GM12878 (cell line): Measurements from ENCODE around the gene NPHP3. TPM values are rescaled to one million over a fixed set of nuclear protein-coding genes. Genes with fewer than 3 reads are reported as not detected.

Experiments
- CEBPZ ChIP-seq: fragments of 150-350 bp; IDR thresholded peaks from 2 replicates; pipeline ENCODE4 v1.6.1; 2016; ENCODE audit warnings: low read depth, low read length
- E4F1 ChIP-seq: fragments of 450-650 bp; IDR thresholded peaks from 2 replicates; pipeline ENCODE4 v1.6.1; 2018; ENCODE audit warnings: borderline replicate concordance, mild to moderate bottlenecking; ENCODE audit not compliant: partially characterized antibody
- ETV6 ChIP-seq, 2 experiments: fragments of 450-650 bp in 1 of 2; IDR thresholded peaks in 1 of 2; conservative IDR thresholded peaks in 1 of 2; 2 replicates each; pipeline ENCODE4 v1.6.1; 2014; ENCODE audit warnings: antibody characterized with exemption in 1 of 2, borderline replicate concordance in 1 of 2, low read depth in 1 of 2, mild to moderate bottlenecking in 1 of 2, moderate library complexity in 1 of 2
- GATAD2B ChIP-seq: fragments of 450-650 bp; conservative IDR thresholded peaks from 2 replicates; pipeline ENCODE4 v1.6.1; 2017; ENCODE audit warnings: low read depth, mild to moderate bottlenecking, moderate library complexity
- HDAC2 ChIP-seq: fragments of 200-600 bp; sonication (generic); IDR thresholded peaks from 2 replicates; pipeline ENCODE4 v1.6.1; 2017
- MYC ChIP-seq: IDR thresholded peaks from 2 replicates; pipeline ENCODE4 v1.6.1; 2011; ENCODE audit warnings: mild to moderate bottlenecking, low read length, moderate library complexity, inconsistent platforms; ENCODE audit not compliant: insufficient read depth, insufficient replicate concordance, insufficient read length, severe bottlenecking
- PAX5 ChIP-seq: IDR thresholded peaks from 2 replicates; pipeline ENCODE4 v1.6.1; 2011; ENCODE audit warnings: low read depth, low read length, borderline replicate concordance
- PKNOX1 ChIP-seq: fragments of 450-650 bp; IDR thresholded peaks from 2 replicates; pipeline ENCODE4 v1.6.1; 2016; ENCODE audit warnings: mild to moderate bottlenecking
- RELB ChIP-seq: fragments of 450-650 bp; IDR thresholded peaks from 2 replicates; pipeline ENCODE4 v1.6.1; 2017; ENCODE audit warnings: low read depth, mild to moderate bottlenecking, moderate library complexity
- SMC3 ChIP-seq: IDR thresholded peaks from 2 replicates; pipeline ENCODE4 v1.6.1; 2011; ENCODE audit warnings: low read length, improper control_type of control experiment, borderline replicate concordance
- WRNIP1 ChIP-seq: IDR thresholded peaks from 2 replicates; pipeline ENCODE4 v1.6.1; 2011; ENCODE audit warnings: low read depth, low read length, improper control_type of control experiment, borderline replicate concordance
- YY1 ChIP-seq: IDR thresholded peaks from 2 replicates; pipeline ENCODE4 v1.6.1; 2011; ENCODE audit warnings: low read depth, mild to moderate bottlenecking, low read length
- ZBTB40 ChIP-seq: fragments of 450-650 bp; IDR thresholded peaks from 2 replicates; pipeline ENCODE4 v1.6.1; 2016; ENCODE audit warnings: mild to moderate bottlenecking, moderate library complexity, borderline replicate concordance
- ZNF217 ChIP-seq: fragments of 450-650 bp; IDR thresholded peaks from 2 replicates; pipeline ENCODE4 v1.6.1; 2017; ENCODE audit warnings: antibody characterized with exemption, mild to moderate bottlenecking
- ZZZ3 ChIP-seq: IDR thresholded peaks from 2 replicates; pipeline ENCODE4 v1.6.1; 2011; ENCODE audit warnings: low read depth; ENCODE audit not compliant: control insufficient read depth, insufficient read length
- polyA plus RNA-seq, 11 experiments: library from polyadenylated mRNA; depleted of rRNA in 4 of 11; unstranded in 6 of 11; stranded (reverse) in 5 of 11; fragments of >200 nt; fragmentation: Nextera tagmentation in 4 of 11; fragmentation: Illumina TruSeq in 1 of 11; extraction: Ambion mirVana in 4 of 11; extraction: Trizol in 1 of 11; gene quantifications; 1 replicate in 1 of 11; 2 replicates in 10 of 11; pipeline versions ENCODE4 v1.2.1 to v1.2.3, GENCODE V29; 2011 to 2016; ENCODE audit warnings: inconsistent platforms in 2 of 11, missing spikeins in 2 of 11, low read depth in 1 of 11
- total RNA-seq, 4 experiments: library from RNA; depleted of rRNA in 3 of 4; stranded (reverse); fragments of >200 nt in 3 of 4; fragmentation: Illumina TruSeq in 1 of 4; extraction: Trizol in 1 of 4; gene quantifications; 2 replicates each; pipeline versions ENCODE4 v1.2.1 to v1.2.3, GENCODE V29; 2013 to 2021

NPHP3 gene
- total and polyA plus RNA-seq, 10 of the 15 experiments (the other 5 are each of a cell fraction or from before 2014, with no cell fraction given), result 0.84 to 11.7 (median 2.9) TPM

- TF ChIP-seq RELB, result peak; percentile 95
- no peak; a peak in 1 of 4 replicates for TF ChIP-seq ETV6 (conservative IDR thresholded peaks at IDR 0.05 in 1 of 2, IDR thresholded peaks at IDR 0.05 in 1 of 2; ENCODE audit: borderline replicate concordance in 1 of 2, low read depth in 1 of 2)
- TF ChIP-seq YY1, result 0 out of 2 replicates have a peak, but pooled peaks have one; percentile 67
- no peak for TF ChIP-seq PAX5
- no peak for TF ChIP-seq ZNF217
- no peak for TF ChIP-seq E4F1
- TF ChIP-seq MYC, result no peak
- no peak for TF ChIP-seq HDAC2
- peak; percentile 64 for TF ChIP-seq GATAD2B
- no peak for TF ChIP-seq SMC3
- no peak; the same call in 1 of the 2 replicates for TF ChIP-seq WRNIP1
- peak; percentile 73 for TF ChIP-seq PKNOX1
- TF ChIP-seq CEBPZ, result no peak
- peak; percentile 99 for TF ChIP-seq ZBTB40
- peak; percentile 63 for TF ChIP-seq ZZZ3
Measured at GRCh38 chr3:132660052-132660810, 62.0 kb downstream of the NPHP3 start, which contains the start of gene UBA5 (continued).
